ENCODE measurements around the gene HK1.

DNA sequence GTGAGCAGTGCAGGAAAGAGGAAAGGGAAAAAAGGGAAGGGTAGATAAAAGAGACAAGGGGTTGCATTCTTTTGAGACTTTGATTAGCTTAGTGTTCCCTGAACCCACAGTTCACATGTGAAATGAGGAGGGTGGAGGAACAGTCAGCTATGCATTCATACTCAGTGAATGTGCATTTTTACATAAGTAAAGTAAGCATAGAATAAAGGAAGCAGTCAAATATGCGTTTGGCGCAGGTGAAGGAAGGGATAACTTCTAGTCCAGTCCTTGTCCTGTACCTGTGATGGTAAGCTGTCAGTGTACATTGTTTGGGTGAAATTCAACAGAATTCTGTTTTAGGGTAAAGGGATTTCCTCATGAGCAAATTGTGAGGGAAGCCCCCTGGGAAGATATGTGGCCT is 28.1 kb downstream of the HK1 start:
- TF ChIP-seq, protein P1, sequence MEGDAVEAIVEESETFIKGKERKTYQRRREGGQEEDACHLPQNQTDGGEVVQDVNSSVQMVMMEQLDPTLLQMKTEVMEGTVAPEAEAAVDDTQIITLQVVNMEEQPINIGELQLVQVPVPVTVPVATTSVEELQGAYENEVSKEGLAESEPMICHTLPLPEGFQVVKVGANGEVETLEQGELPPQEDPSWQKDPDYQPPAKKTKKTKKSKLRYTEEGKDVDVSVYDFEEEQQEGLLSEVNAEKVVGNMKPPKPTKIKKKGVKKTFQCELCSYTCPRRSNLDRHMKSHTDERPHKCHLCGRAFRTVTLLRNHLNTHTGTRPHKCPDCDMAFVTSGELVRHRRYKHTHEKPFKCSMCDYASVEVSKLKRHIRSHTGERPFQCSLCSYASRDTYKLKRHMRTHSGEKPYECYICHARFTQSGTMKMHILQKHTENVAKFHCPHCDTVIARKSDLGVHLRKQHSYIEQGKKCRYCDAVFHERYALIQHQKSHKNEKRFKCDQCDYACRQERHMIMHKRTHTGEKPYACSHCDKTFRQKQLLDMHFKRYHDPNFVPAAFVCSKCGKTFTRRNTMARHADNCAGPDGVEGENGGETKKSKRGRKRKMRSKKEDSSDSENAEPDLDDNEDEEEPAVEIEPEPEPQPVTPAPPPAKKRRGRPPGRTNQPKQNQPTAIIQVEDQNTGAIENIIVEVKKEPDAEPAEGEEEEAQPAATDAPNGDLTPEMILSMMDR (IDR thresholded peaks at IDR 0.05; ENCODE audit: borderline replicate concordance, extremely low read depth, low read length, poor library complexity, severe bottlenecking): no peak
- TF ChIP-seq EZH2 (IDR thresholded peaks at IDR 0.05; ENCODE audit: borderline replicate concordance, low read depth, low read length, severe bottlenecking): no peak
